BLaER1 (cell line): ENCODE measurements around the gene ENTREP3.

Experiments
- H3K27ac ChIP-seq: shearing (Covaris generic); formaldehyde crosslinking; 2 replicates; pipeline ENCODE4 v1.8.1; 2022
- H3K27me3 ChIP-seq: shearing (Covaris generic); formaldehyde crosslinking; 2 replicates; pipeline ENCODE4 v1.8.1; 2022
- H3K36me3 ChIP-seq: shearing (Covaris generic); formaldehyde crosslinking; 2 replicates; pipeline ENCODE4 v1.8.1; 2022
- H3K4me1 ChIP-seq: shearing (Covaris generic); formaldehyde crosslinking; 2 replicates; pipeline ENCODE4 v1.8.1; 2022
- H3K4me2 ChIP-seq: shearing (Covaris generic); formaldehyde crosslinking; 2 replicates; pipeline ENCODE4 v1.8.1; 2022
- H3K4me3 ChIP-seq: shearing (Covaris generic); formaldehyde crosslinking; 2 replicates; pipeline ENCODE4 v1.8.1; 2022
- H3K9ac ChIP-seq: shearing (Covaris generic); formaldehyde crosslinking; 2 replicates; pipeline ENCODE4 v1.8.1; 2022
- H3K9me3 ChIP-seq: shearing (Covaris generic); formaldehyde crosslinking; 2 replicates; pipeline ENCODE4 v1.8.1; 2022
- H4K20me1 ChIP-seq: shearing (Covaris generic); formaldehyde crosslinking; 2 replicates; pipeline ENCODE4 v1.8.1; 2022
- Cebpa-rat ChIP-seq: shearing (Covaris generic); IDR thresholded peaks from 2 replicates; pipeline ENCODE4 v1.8.1; 2022

Gene ENTREP3

GRCh38 chr1:155202731-155203515 is 52.4 kb downstream of the ENTREP3 start:
- no peak overlapping the region for H3K9ac ChIP-seq
- no peak for TF ChIP-seq Cebpa-rat
- H3K4me2 ChIP-seq: no peak overlapping the region
- peaks cover 51% of the 10 kb centered on the region for H3K36me3 ChIP-seq
- H3K27ac ChIP-seq: no peak overlapping the region
- no peaks in the 10 kb centered on the region for H3K9me3 ChIP-seq
- H3K27me3 ChIP-seq: no peaks in the 10 kb centered on the region
- no peak overlapping the region for H3K4me3 ChIP-seq
- H3K4me1 ChIP-seq: peaks cover 22% of the 10 kb centered on the region
- H4K20me1 ChIP-seq: no peaks in the 10 kb centered on the region

GRCh38 chr1:155202198-155202597 is 53.1 kb downstream of the ENTREP3 start:
- peaks cover 58% of the 10 kb centered on the region for H3K36me3 ChIP-seq
- TF ChIP-seq Cebpa-rat: no peak
- H3K9me3 ChIP-seq: no peaks in the 10 kb centered on the region
- H3K27me3 ChIP-seq: no peaks in the 10 kb centered on the region
- H4K20me1 ChIP-seq: no peaks in the 10 kb centered on the region
- no peak overlapping the region for H3K27ac ChIP-seq
- no peak overlapping the region for H3K4me2 ChIP-seq
- H3K9ac ChIP-seq: no peak overlapping the region
- H3K4me3 ChIP-seq: no peak overlapping the region
- peaks cover 15% of the 10 kb centered on the region for H3K4me1 ChIP-seq

- Histone ChIP-seq H3K4me2 (no peak overlapping the region), H3K4me3 (no peak overlapping the region), H3K4me1 (peaks cover 5% of the 10 kb centered on the region), H3K36me3 (peaks cover 69% of the 10 kb centered on the region), H4K20me1 (no peaks in the 10 kb centered on the region), H3K27me3 (no peaks in the 10 kb centered on the region), H3K9ac (no peak overlapping the region), H3K27ac (no peak overlapping the region), H3K9me3 (no peaks in the 10 kb centered on the region)
- no peak for TF ChIP-seq Cebpa-rat
Observed at GRCh38 chr1:155200920-155201319, 54.4 kb downstream of the ENTREP3 start.

GRCh38 chr1:155199792-155200191 is 55.5 kb downstream of the ENTREP3 start:
- no peak overlapping the region for H3K9ac ChIP-seq
- no peaks in the 10 kb centered on the region for H4K20me1 ChIP-seq
- peaks cover 69% of the 10 kb centered on the region for H3K36me3 ChIP-seq
- no peaks in the 10 kb centered on the region for H3K9me3 ChIP-seq
- peaks cover 11% of the 10 kb centered on the region for H3K4me1 ChIP-seq
- no peak for TF ChIP-seq Cebpa-rat
- no peak overlapping the region for H3K4me2 ChIP-seq
- no peaks in the 10 kb centered on the region for H3K27me3 ChIP-seq
- no peak overlapping the region for H3K4me3 ChIP-seq
- H3K27ac ChIP-seq: no peak overlapping the region

DNA sequence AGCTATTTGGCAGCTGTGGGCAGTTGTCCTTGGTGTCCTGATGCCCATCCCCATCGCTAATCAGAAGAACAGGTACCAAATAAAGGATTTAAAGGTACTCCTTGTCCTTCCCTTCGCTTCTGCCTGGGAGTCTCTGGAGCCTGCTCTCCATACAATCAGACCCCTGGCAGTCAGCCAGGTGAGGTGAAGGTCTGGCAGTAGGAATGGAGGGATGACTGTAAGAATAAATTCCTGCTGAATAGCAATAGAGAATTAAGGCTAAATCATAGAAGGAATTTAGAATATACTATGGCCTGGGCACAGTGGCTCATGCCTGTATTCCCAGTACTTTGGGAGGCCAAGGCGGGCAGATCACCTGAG is 56.8 kb downstream of the ENTREP3 start:
- no peak for TF ChIP-seq Cebpa-rat
- Histone ChIP-seq H3K9ac (no peak overlapping the region), H3K36me3 (peaks cover 69% of the 10 kb centered on the region), H3K4me2 (no peak overlapping the region), H3K4me1 (peaks cover 21% of the 10 kb centered on the region), H3K27ac (no peak overlapping the region), H3K4me3 (no peak overlapping the region), H3K27me3 (no peaks in the 10 kb centered on the region), H3K9me3 (no peaks in the 10 kb centered on the region), H4K20me1 (no peaks in the 10 kb centered on the region)

- no peak overlapping the region for H3K9ac ChIP-seq
- no peaks in the 10 kb centered on the region for H3K27me3 ChIP-seq
- H3K36me3 ChIP-seq: peaks cover 65% of the 10 kb centered on the region
Observed at GRCh38 chr1:155197901-155198546, 57.3 kb downstream of the ENTREP3 start.

More at GRCh38 chr1:155197901-155198546, 57.3 kb downstream of the ENTREP3 start:
- no peaks in the 10 kb centered on the region for H4K20me1 ChIP-seq
- H3K4me1 ChIP-seq: peaks cover 26% of the 10 kb centered on the region
- H3K9me3 ChIP-seq: no peaks in the 10 kb centered on the region
- TF ChIP-seq Cebpa-rat: no peak
- no peak overlapping the region for H3K27ac ChIP-seq
- H3K4me2 ChIP-seq: no peak overlapping the region
- no peak overlapping the region for H3K4me3 ChIP-seq
